Neural cell (in vitro differentiated cells): Measurements from ENCODE around the gene MLLT3. TPM values are rescaled to one million over a fixed set of nuclear protein-coding genes. Genes with fewer than 3 reads are reported as not detected.

ENCODE experiments used
- H2AFZ ChIP-seq: fragments of 200-600, 300-800 bp; sonication (generic), shearing (Covaris generic); 2 replicates; pipeline ENCODE4 v1.6.0; 2014; ENCODE audit warnings: low read depth, mild to moderate bottlenecking, antibody characterized with exemption, low read length, moderate library complexity
- H3F3A ChIP-seq: fragments of 200-600 bp; shearing (Covaris generic); 2 replicates; pipeline ENCODE4 v1.6.1; 2016; ENCODE audit warnings: mild to moderate bottlenecking, moderate library complexity, mixed read lengths, antibody characterized with exemption, low read length; ENCODE audit not compliant: insufficient read depth, poor library complexity, severe bottlenecking
- H3K27ac ChIP-seq: fragments of 200-600, 300-800 bp; sonication (generic), shearing (Covaris generic); 2 replicates; pipeline ENCODE4 v1.5.1; 2014; ENCODE audit warnings: mild to moderate bottlenecking, low read length, moderate library complexity
- H3K27me3 ChIP-seq: fragments of 300-800, 200-600 bp; sonication (generic), shearing (Covaris generic); 2 replicates; pipeline ENCODE4 v1.6.0; 2014; ENCODE audit warnings: mild to moderate bottlenecking, low read depth, low read length, moderate library complexity; ENCODE audit not compliant: insufficient read depth
- H3K36me3 ChIP-seq: fragments of 300-800, 200-600 bp; sonication (generic), shearing (Covaris generic); 2 replicates; pipeline ENCODE4 v1.5.1; 2014; ENCODE audit warnings: mild to moderate bottlenecking, antibody characterized with exemption, low read length, moderate library complexity; ENCODE audit not compliant: insufficient read depth
- H3K4me2 ChIP-seq: fragments of 300-800, 200-600 bp; sonication (generic), shearing (Covaris generic); 2 replicates; pipeline ENCODE4 v1.6.0; 2014; ENCODE audit warnings: mild to moderate bottlenecking, low read length
- H3K4me3 ChIP-seq: fragments of 300-800, 200-600 bp; sonication (generic), shearing (Covaris generic); 2 replicates; pipeline ENCODE4 v1.5.1; 2014; ENCODE audit warnings: mild to moderate bottlenecking, low read length, moderate library complexity
- H3K79me2 ChIP-seq: fragments of 200-600 bp; shearing (Covaris generic); replicated peaks from 2 replicates; pipeline ENCODE4 v1.6.0; 2014; ENCODE audit warnings: mild to moderate bottlenecking, low read length, moderate library complexity; ENCODE audit not compliant: insufficient read depth
- H3K9ac ChIP-seq: fragments of 300-800, 200-600 bp; sonication (generic), shearing (Covaris generic); 2 replicates; pipeline ENCODE4 v1.6.1; 2016; ENCODE audit warnings: mild to moderate bottlenecking, low read length, mixed read lengths
- H3K9me2 ChIP-seq: fragments of 200-600 bp; shearing (Covaris generic); 2 replicates; pipeline ENCODE4 v1.6.1; 2016; ENCODE audit warnings: mild to moderate bottlenecking, low read length, mixed read lengths; ENCODE audit not compliant: insufficient read depth
- H3K9me3 ChIP-seq: fragments of 200-600, 300-800 bp; sonication (generic), shearing (Covaris generic); 2 replicates; pipeline ENCODE4 v1.6.1; 2016; ENCODE audit warnings: mild to moderate bottlenecking, mixed run types, low read length, moderate library complexity, mixed read lengths
- H4K20me1 ChIP-seq: fragments of 200-600 bp; shearing (Covaris generic); 2 replicates; pipeline ENCODE4 v1.6.1; 2016; ENCODE audit warnings: mild to moderate bottlenecking, mixed run types; ENCODE audit not compliant: insufficient read depth
- CTCF ChIP-seq: fragments of 450-650 bp; IDR thresholded peaks from 2 replicates; pipeline ENCODE4 v1.5.1; 2014; ENCODE audit warnings: antibody characterized with exemption, mild to moderate bottlenecking, moderate library complexity; ENCODE audit not compliant: poor library complexity, severe bottlenecking
- EP300 ChIP-seq: fragments of 450-650 bp; conservative IDR thresholded peaks from 2 replicates; pipeline ENCODE4 v1.6.1; 2014; ENCODE audit warnings: antibody characterized with exemption, mild to moderate bottlenecking, moderate library complexity; ENCODE audit not compliant: poor library complexity, severe bottlenecking
- EZH2 ChIP-seq: fragments of 200-600, 300-800 bp; shearing (Covaris generic), sonication (generic); IDR thresholded peaks from 2 replicates; pipeline ENCODE4 v1.6.1; 2014; ENCODE audit warnings: antibody characterized with exemption, low read length, borderline replicate concordance, mild to moderate bottlenecking; ENCODE audit not compliant: insufficient read depth, poor library complexity, severe bottlenecking
- MXI1 ChIP-seq: fragments of 450-650 bp; conservative IDR thresholded peaks from 2 replicates; pipeline ENCODE4 v1.6.1; 2014; ENCODE audit warnings: antibody characterized with exemption, mild to moderate bottlenecking; ENCODE audit not compliant: poor library complexity, severe bottlenecking
- POLR2AphosphoS5 ChIP-seq: IDR thresholded peaks from 2 replicates; pipeline ENCODE4 v1.6.1; 2012
- RAD21 ChIP-seq: fragments of 450-650 bp; conservative IDR thresholded peaks from 2 replicates; pipeline ENCODE4 v1.6.1; 2014; ENCODE audit warnings: antibody characterized with exemption, mild to moderate bottlenecking, moderate library complexity
- REST ChIP-seq: IDR thresholded peaks from 2 replicates; pipeline ENCODE4 v1.6.1; 2012; ENCODE audit warnings: borderline replicate concordance
- SMC3 ChIP-seq: fragments of 450-650 bp; conservative IDR thresholded peaks from 2 replicates; pipeline ENCODE4 v1.6.1; 2014; ENCODE audit warnings: antibody characterized with exemption, mild to moderate bottlenecking, moderate library complexity; ENCODE audit not compliant: poor library complexity
- TAF1 ChIP-seq: IDR thresholded peaks from 2 replicates; pipeline ENCODE4 v1.6.1; 2012; ENCODE audit warnings: low read depth
- polyA plus RNA-seq: library from polyadenylated mRNA; depleted of rRNA; stranded (reverse); fragments of >200 nt; gene quantifications from 2 replicates; pipeline ENCODE4 v1.2.3, GENCODE V29; 2014

The MLLT3 gene
- polyA plus RNA-seq, 1 donor from 2014 or later, result 61.5 TPM

- H3K36me3 ChIP-seq, result peaks cover 15% of the 10 kb centered on the region
- no peaks in the 10 kb centered on the region for H3K27me3 ChIP-seq
- peaks cover 4% of the 10 kb centered on the region for H3K79me2 ChIP-seq
- no peak overlapping the region for H3K9ac ChIP-seq
- H3K27ac ChIP-seq, result peak overlapping the region; percentile 11
- TF ChIP-seq REST (peak; percentile 64), RAD21 (no peak)
- no peak overlapping the region for H2AFZ ChIP-seq
- H3K9me2 ChIP-seq, result no peaks in the 10 kb centered on the region
- no peaks in the 10 kb centered on the region for H3F3A ChIP-seq
- H3K4me3 ChIP-seq, result no peak overlapping the region
- H3K4me2 ChIP-seq, result peak overlapping the region; percentile 11
- no peaks in the 10 kb centered on the region for H4K20me1 ChIP-seq
- no peaks in the 10 kb centered on the region for H3K9me3 ChIP-seq
Observed at GRCh38 chr9:20364959-20365358, 257.3 kb downstream of the MLLT3 start.

GRCh38 chr9:20363233-20363632 lies 259.1 kb downstream of the MLLT3 start:
- Histone ChIP-seq H3K9me3 (no peaks in the 10 kb centered on the region), H2AFZ (no peak overlapping the region), H3K36me3 (peaks cover 16% of the 10 kb centered on the region), H3K9me2 (no peaks in the 10 kb centered on the region), H3F3A (no peaks in the 10 kb centered on the region), H4K20me1 (no peaks in the 10 kb centered on the region), H3K79me2 (no peaks in the 10 kb centered on the region), H3K27ac (no peak overlapping the region), H3K9ac (no peak overlapping the region), H3K4me3 (no peak overlapping the region), H3K27me3 (no peaks in the 10 kb centered on the region), H3K4me2 (no peak overlapping the region)
- TF ChIP-seq REST, result no peak
- no peak for TF ChIP-seq TAF1
- no peak for TF ChIP-seq CTCF
- no peak for TF ChIP-seq MXI1
- TF ChIP-seq EP300, result no peak
- TF ChIP-seq EZH2, result no peak
- TF ChIP-seq POLR2AphosphoS5, result no peak
- no peak for TF ChIP-seq SMC3
- TF ChIP-seq RAD21, result no peak
